ENCODE data around the gene TNFSF13. TPM values are rescaled to one million over a fixed set of nuclear protein-coding genes. Genes with fewer than 3 reads are reported as not detected.

TNFSF13 gene
- total and polyA plus RNA-seq, 5 donors, result 14.6 to 19.9 (median 15.4) TPM

DNA sequence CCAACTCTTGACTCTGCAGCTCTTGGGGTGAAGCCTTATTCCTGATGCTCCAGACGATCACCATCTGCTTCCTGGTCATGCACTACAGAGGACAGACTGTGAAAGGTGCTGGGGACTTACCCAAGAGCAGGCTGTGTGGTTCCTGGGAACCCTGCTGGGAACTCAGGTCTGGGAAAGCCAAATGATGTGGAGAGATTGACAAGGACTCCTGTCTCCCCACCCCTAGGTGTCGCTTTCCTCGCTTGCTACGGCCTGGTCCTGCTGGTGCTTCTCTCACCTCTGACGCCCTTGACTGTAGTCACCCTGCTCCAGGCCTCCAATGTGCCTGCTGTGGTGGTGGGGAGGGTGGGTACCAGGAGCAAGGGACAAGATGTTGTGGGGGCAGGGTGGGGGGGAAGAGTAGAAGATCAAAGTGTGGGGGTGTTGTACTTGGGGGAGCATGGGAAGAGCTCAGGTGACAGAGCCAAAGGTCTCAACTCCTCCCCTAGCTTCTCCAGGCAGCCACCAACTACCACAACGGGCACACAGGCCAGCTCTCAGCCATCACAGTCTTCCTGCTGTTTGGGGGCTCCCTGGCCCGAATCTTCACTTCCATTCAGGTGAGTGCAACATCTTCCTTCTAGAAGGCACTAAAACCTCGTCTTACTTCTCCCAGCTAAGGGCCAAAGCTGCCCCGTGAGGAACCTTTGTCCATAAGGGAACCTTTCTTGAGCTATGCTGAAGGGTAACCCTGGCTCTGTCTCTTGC is 28.3 kb downstream of the TNFSF13 start:
- DNase-seq (no peak), ATAC-seq (no peak)
- H3K27ac ChIP-seq (ENCODE audit: low read length), result peak overlapping the region; percentile 55
- no peaks in the 10 kb centered on the region for H3K9me3 ChIP-seq (ENCODE audit: control insufficient read depth, low read length)
- H3K4me3 ChIP-seq (ENCODE audit: low read length), result no peak overlapping the region
- WGBS, result 71% methylated on average over 9 of the region's 9 CpGs
- H3K27me3 ChIP-seq (ENCODE audit: control insufficient read depth, insufficient read depth), result no peaks in the 10 kb centered on the region
- intact Hi-C loops (cut with DNase I), result loop anchor here in 2 of 4 donors (10.0 kb wide), 2 partner anchors 98 to 232 kb away; partner anchors contain the start of genes KCTD11 (in 1 of the 2), TMEM95 (in 1 of the 2), TP53 (in 1 of the 2) and WRAP53 (in 1 of the 2)
- peaks cover 13% of the 10 kb centered on the region for H3K4me1 ChIP-seq (ENCODE audit: control insufficient read depth, insufficient read depth, low read length)

GRCh38 chr17:7587420-7588151 is 29.0 kb downstream of the TNFSF13 start:
- no peak for ATAC-seq
- no peak overlapping the region for H3K4me3 ChIP-seq (ENCODE audit: low read length)

GRCh38 chr17:7588553-7589203 is 30.1 kb downstream of the TNFSF13 start:
- H3K9me3 ChIP-seq (ENCODE audit: control insufficient read depth, low read length), result no peaks in the 10 kb centered on the region
- peak; percentile 5 to 19 for ATAC-seq
- peak overlapping the region; percentile 26 for H3K27ac ChIP-seq (ENCODE audit: low read length)
- H3K4me3 ChIP-seq (ENCODE audit: low read length), result no peak overlapping the region
- H3K27me3 ChIP-seq (ENCODE audit: control insufficient read depth, insufficient read depth), result no peaks in the 10 kb centered on the region
- WGBS, result 66% methylated on average over 30 of the region's 30 CpGs
- intact Hi-C loops (cut with DNase I), result loop anchor here in 2 of 4 donors (10.0 kb wide), 2 partner anchors 96 to 234 kb away; partner anchors contain the start of genes KCTD11 (in 1 of the 2), TMEM95 (in 1 of the 2), TP53 (in 1 of the 2) and WRAP53 (in 1 of the 2)
- H3K4me1 ChIP-seq (ENCODE audit: control insufficient read depth, insufficient read depth, low read length), result no peaks in the 10 kb centered on the region
- peak in 2 of 3 donors; percentile 61 to 63 for DNase-seq

More at GRCh38 chr17:7587420-7588151, 29.0 kb downstream of the TNFSF13 start:
- Histone ChIP-seq H3K27me3 (ENCODE audit: control insufficient read depth, insufficient read depth) (no peaks in the 10 kb centered on the region), H3K9me3 (ENCODE audit: control insufficient read depth, low read length) (no peaks in the 10 kb centered on the region), H3K27ac (ENCODE audit: low read length) (peak overlapping the region; percentile 55), H3K4me1 (ENCODE audit: control insufficient read depth, insufficient read depth, low read length) (peaks cover 7% of the 10 kb centered on the region)
- 63% methylated on average over 12 of the region's 12 CpGs for WGBS
- DNase-seq, result no peak
- intact Hi-C loops (cut with DNase I), result loop anchor here in 2 of 4 donors (10.0 kb wide), 2 partner anchors 97 to 233 kb away; partner anchors contain the start of genes KCTD11 (in 1 of the 2), TMEM95 (in 1 of the 2), TP53 (in 1 of the 2) and WRAP53 (in 1 of the 2)

- Histone ChIP-seq H3K27me3 (ENCODE audit: control insufficient read depth, insufficient read depth) (no peaks in the 10 kb centered on the region), H3K9me3 (ENCODE audit: control insufficient read depth, low read length) (no peaks in the 10 kb centered on the region), H3K27ac (ENCODE audit: low read length) (peak overlapping the region; percentile 26), H3K4me3 (ENCODE audit: low read length) (no peak overlapping the region), H3K4me1 (ENCODE audit: control insufficient read depth, insufficient read depth, low read length) (no peaks in the 10 kb centered on the region)
- ATAC-seq (peak; percentile 80 to 85), DNase-seq (peak; percentile 89 to 96 (median 94))
- intact Hi-C loops (cut with DNase I), result loop anchor here in 2 of 4 donors (10.0 kb wide), 2 partner anchors 95 to 235 kb away; partner anchors contain the start of genes KCTD11 (in 1 of the 2), TMEM95 (in 1 of the 2), TP53 (in 1 of the 2) and WRAP53 (in 1 of the 2)
- 13% methylated on average over 56 of the region's 56 CpGs for WGBS
These were observed 30.8 kb downstream of the TNFSF13 start for GRCh38 chr17:7589204-7589868.

- DNase-seq, result no peak
- intact Hi-C loops (cut with DNase I), result loop anchor here in 2 of 4 donors (10.0 kb wide), 2 partner anchors 95 to 235 kb away; partner anchors contain the start of genes KCTD11 (in 1 of the 2), TMEM95 (in 1 of the 2), TP53 (in 1 of the 2) and WRAP53 (in 1 of the 2)
- peak within 1 kb of the TSS; percentile 26 for H3K27ac ChIP-seq (ENCODE audit: low read length)
- 63% methylated on average over 24 of the region's 24 CpGs for WGBS
- H3K4me1 ChIP-seq (ENCODE audit: control insufficient read depth, insufficient read depth, low read length), result no peaks in the 10 kb centered on the region
- H3K9me3 ChIP-seq (ENCODE audit: control insufficient read depth, low read length), result no peaks in the 10 kb centered on the region
- no peaks in the 10 kb centered on the region for H3K27me3 ChIP-seq (ENCODE audit: control insufficient read depth, insufficient read depth)
- H3K4me3 ChIP-seq (ENCODE audit: low read length), result no peak within 1 kb of the TSS
- ATAC-seq, result peak; percentile 1 to 3
These were observed 31.5 kb downstream of the TNFSF13 start, which contains the start of gene SOX15 for GRCh38 chr17:7589891-7590691. Gene SOX15 (minus strand): TSS chr17:7590094. CDS start chr17:7589676, 418 bp downstream.

GRCh38 chr17:7590743-7591142 is 32.2 kb downstream of the TNFSF13 start:
- H3K27ac ChIP-seq (ENCODE audit: low read length), result no peak overlapping the region
- ATAC-seq, result no peak
- no peaks in the 10 kb centered on the region for H3K9me3 ChIP-seq (ENCODE audit: control insufficient read depth, low read length)
- intact Hi-C loops (cut with DNase I), result no loop called here
- no peaks in the 10 kb centered on the region for H3K4me1 ChIP-seq (ENCODE audit: control insufficient read depth, insufficient read depth, low read length)
- 82% methylated on average over 4 of the region's 4 CpGs for WGBS
- no peak for DNase-seq
- H3K27me3 ChIP-seq (ENCODE audit: control insufficient read depth, insufficient read depth), result no peaks in the 10 kb centered on the region
- no peak overlapping the region for H3K4me3 ChIP-seq (ENCODE audit: low read length)

DNA sequence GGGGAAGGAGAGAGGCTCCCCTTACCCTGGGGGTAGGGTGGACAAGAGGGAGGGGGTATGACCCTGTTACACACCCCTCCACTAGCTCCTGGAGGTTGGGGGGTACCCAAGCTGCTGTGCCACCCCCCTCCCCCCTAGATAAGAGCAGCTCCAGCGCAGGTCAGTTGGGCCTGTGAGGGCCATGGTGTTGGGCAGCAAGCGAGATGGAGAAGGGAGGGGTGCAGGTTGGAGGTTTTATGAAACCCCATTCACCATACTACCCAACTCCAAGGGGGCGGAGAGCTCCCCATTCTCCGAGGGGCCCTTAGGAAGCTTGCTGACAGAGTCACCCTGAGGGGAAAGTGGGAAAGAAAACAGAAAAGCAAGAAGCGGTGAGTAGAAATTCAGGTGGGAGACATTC is 33.0 kb downstream of the TNFSF13 start:
- intact Hi-C loops (cut with DNase I), result no loop called here
- Histone ChIP-seq H3K9me3 (ENCODE audit: control insufficient read depth, low read length) (no peaks in the 10 kb centered on the region), H3K4me3 (ENCODE audit: low read length) (no peak overlapping the region), H3K27ac (ENCODE audit: low read length) (no peak overlapping the region), H3K27me3 (ENCODE audit: control insufficient read depth, insufficient read depth) (no peaks in the 10 kb centered on the region), H3K4me1 (ENCODE audit: control insufficient read depth, insufficient read depth, low read length) (no peaks in the 10 kb centered on the region)
- DNase-seq (no peak), ATAC-seq (no peak)
- WGBS, result 86% methylated on average over 5 of the region's 5 CpGs

- 92% methylated on average over 23 of the region's 23 CpGs for WGBS
- no peak overlapping the region for H3K4me3 ChIP-seq (ENCODE audit: low read length)
- no peak for ATAC-seq
- no peaks in the 10 kb centered on the region for H3K4me1 ChIP-seq (ENCODE audit: control insufficient read depth, insufficient read depth, low read length)
- no peak overlapping the region for H3K27ac ChIP-seq (ENCODE audit: low read length)
- intact Hi-C loops (cut with DNase I), result no loop called here
- H3K27me3 ChIP-seq (ENCODE audit: control insufficient read depth, insufficient read depth), result no peaks in the 10 kb centered on the region
- no peak for DNase-seq
- H3K9me3 ChIP-seq (ENCODE audit: control insufficient read depth, low read length), result no peaks in the 10 kb centered on the region
These were observed 34.0 kb downstream of the TNFSF13 start for GRCh38 chr17:7592422-7593021.

DNA sequence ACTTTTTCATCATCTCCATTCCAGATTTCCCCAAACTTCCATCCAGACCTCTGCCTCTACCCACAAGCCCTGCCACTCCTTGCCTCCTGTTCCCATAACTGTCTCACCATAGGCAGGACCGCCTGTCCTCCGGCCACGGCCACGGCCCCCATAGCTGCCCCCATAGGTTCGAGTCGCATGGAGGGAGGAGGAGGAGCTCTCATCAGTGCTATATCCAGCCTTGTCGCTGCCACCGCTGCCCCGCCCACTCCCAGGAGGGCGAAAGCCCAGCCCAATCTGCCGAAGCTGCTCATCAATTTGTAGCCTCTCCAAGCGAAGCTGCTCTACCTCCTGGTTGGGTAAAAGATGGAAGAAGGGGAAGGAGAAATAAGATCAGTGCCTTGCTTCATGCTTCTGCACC is 34.7 kb downstream of the TNFSF13 start:
- 80% methylated on average over 12 of the region's 12 CpGs for WGBS
- H3K4me1 ChIP-seq (ENCODE audit: control insufficient read depth, insufficient read depth, low read length), result no peaks in the 10 kb centered on the region
- H3K27ac ChIP-seq (ENCODE audit: low read length), result no peak overlapping the region
- H3K27me3 ChIP-seq (ENCODE audit: control insufficient read depth, insufficient read depth), result no peaks in the 10 kb centered on the region
- DNase-seq (no peak), ATAC-seq (no peak)
- H3K9me3 ChIP-seq (ENCODE audit: control insufficient read depth, low read length), result no peaks in the 10 kb centered on the region
- H3K4me3 ChIP-seq (ENCODE audit: low read length), result no peak overlapping the region
- intact Hi-C loops (cut with DNase I), result no loop called here

All from right cardiac atrium (tissue), 5 donors.